NOMO-1 treated with dmso at 0.1 percent for 144 hours (cell line): ENCODE results near the gene WNT7B.

Experiments
- DNase-seq: peaks from one replicate; lab custom pipeline; 2025; ENCODE audit not compliant: unreplicated experiment; lab: John Stamatoyannopoulos, UW

The WNT7B gene

GRCh38 chr22:45960477-45961386 is 16.2 kb downstream of the WNT7B start:
- no peak for DNase-seq

- DNase-seq: no peak
Measured at GRCh38 chr22:45959719-45960476, 17.1 kb downstream of the WNT7B start.

GRCh38 chr22:45958971-45959370 is 18.0 kb downstream of the WNT7B start:
- DNase-seq: no peak

- no peak for DNase-seq
Measured at GRCh38 chr22:45957826-45958225, 19.1 kb downstream of the WNT7B start.

GRCh38 chr22:45953178-45953577 is 23.8 kb downstream of the WNT7B start:
- no peak for DNase-seq

GRCh38 chr22:45952553-45952952 is 24.4 kb downstream of the WNT7B start:
- DNase-seq: no peak

- DNase-seq: no peak
Measured at GRCh38 chr22:45952151-45952550, 24.8 kb downstream of the WNT7B start.

- DNase-seq: no peak
Measured at GRCh38 chr22:45949891-45950290, 27.1 kb downstream of the WNT7B start.

- DNase-seq: no peak
Measured at GRCh38 chr22:45949258-45949870, 27.6 kb downstream of the WNT7B start.

GRCh38 chr22:45948081-45948648 is 28.8 kb downstream of the WNT7B start:
- DNase-seq: no peak

GRCh38 chr22:45946805-45947600 is 30.0 kb downstream of the WNT7B start:
- no peak for DNase-seq

- no peak for DNase-seq
Measured at GRCh38 chr22:45945621-45946106, 31.3 kb downstream of the WNT7B start.

- no peak for DNase-seq
Measured at GRCh38 chr22:45942787-45943493, 34.0 kb downstream of the WNT7B start.

GRCh38 chr22:45942344-45942743 is 34.6 kb downstream of the WNT7B start:
- DNase-seq: no peak

- no peak for DNase-seq
Measured at GRCh38 chr22:45938913-45939312, 38.0 kb downstream of the WNT7B start.

- DNase-seq: no peak
Measured at GRCh38 chr22:45937960-45938359, 39.0 kb downstream of the WNT7B start.

- DNase-seq: no peak
Measured at GRCh38 chr22:45935573-45935972, 41.4 kb downstream of the WNT7B start.

- DNase-seq: no peak
Measured at GRCh38 chr22:45934659-45935341, 42.2 kb downstream of the WNT7B start.

GRCh38 chr22:45934168-45934564 is 42.8 kb downstream of the WNT7B start:
- no peak for DNase-seq
